Liver (tissue), 9 donors: Measurements from ENCODE around the gene NCAPD2. TPM values are rescaled to one million over a fixed set of nuclear protein-coding genes. Genes with fewer than 3 reads are reported as not detected.

Experiments
- DNase-seq: peaks from one replicate; pipeline ENCODE4 v3.0.0-alpha.2; 2017; ENCODE audit warnings: low spot score
- H3K27ac ChIP-seq, 2 donors: one replicate each; pipeline ENCODE4 v1.7.0; 2013; ENCODE audit warnings: inconsistent platforms in 2 of 2, low read length in 2 of 2, control low read depth in 1 of 2, low read depth in 1 of 2, mild to moderate bottlenecking in 1 of 2
- H3K27me3 ChIP-seq, 4 donors: one replicate each; pipeline versions ENCODE4 v1.6.1 to v1.7.0; 2013; ENCODE audit warnings: low read length in 3 of 4, inconsistent platforms in 1 of 4, mild to moderate bottlenecking in 1 of 4, moderate library complexity in 1 of 4; ENCODE audit not compliant: control insufficient read depth in 4 of 4, insufficient read depth in 4 of 4
- H3K36me3 ChIP-seq, 4 donors: one replicate each; pipeline versions ENCODE4 v1.6.1 to v1.7.0; 2013; ENCODE audit warnings: low read length in 3 of 4, mild to moderate bottlenecking in 3 of 4, low read depth in 1 of 4, moderate library complexity in 1 of 4; ENCODE audit not compliant: control insufficient read depth in 4 of 4, insufficient read depth in 3 of 4
- H3K4me1 ChIP-seq, 4 donors: one replicate each; pipeline versions ENCODE4 v1.6.1 to v1.7.0; 2013; ENCODE audit warnings: low read length in 3 of 4, mild to moderate bottlenecking in 3 of 4, moderate library complexity in 1 of 4; ENCODE audit not compliant: control insufficient read depth in 4 of 4, insufficient read depth in 4 of 4
- H3K4me3 ChIP-seq, 3 donors: one replicate each; pipeline versions ENCODE4 v1.6.1 to v1.7.0; 2013; ENCODE audit warnings: low read length in 3 of 3, control low read depth in 1 of 3, low read depth in 1 of 3, mild to moderate bottlenecking in 1 of 3
- H3K9ac ChIP-seq, 2 donors: one replicate each; pipeline ENCODE4 v1.7.0; 2013; ENCODE audit warnings: low read length in 2 of 2, mild to moderate bottlenecking in 2 of 2, moderate library complexity in 2 of 2, control low read depth in 1 of 2, low read depth in 1 of 2
- H3K9me3 ChIP-seq, 4 donors: one replicate each; pipeline versions ENCODE4 v1.6.1 to v1.7.0; 2013; ENCODE audit warnings: low read length in 3 of 4; ENCODE audit not compliant: control insufficient read depth in 4 of 4
- ATF3 ChIP-seq: IDR thresholded peaks from 2 replicates; pipeline ENCODE4 v1.6.1; 2016; ENCODE audit warnings: antibody characterized with exemption
- EGR1 ChIP-seq, 2 donors: IDR thresholded peaks; 2 replicates each; pipeline ENCODE4 v1.6.1; 2016 to 2018; ENCODE audit warnings: antibody characterized with exemption in 2 of 2, low read depth in 2 of 2
- FOXA1 ChIP-seq: IDR thresholded peaks from 2 replicates; pipeline ENCODE4 v1.6.1; 2016; ENCODE audit warnings: antibody characterized with exemption
- FOXA2 ChIP-seq: IDR thresholded peaks from 2 replicates; pipeline ENCODE4 v1.6.1; 2016; ENCODE audit warnings: antibody characterized with exemption
- GABPA ChIP-seq, 2 donors: IDR thresholded peaks in 1 of 2; conservative IDR thresholded peaks in 1 of 2; 2 replicates each; pipeline ENCODE4 v1.6.1; 2016; ENCODE audit warnings: antibody characterized with exemption in 2 of 2, mild to moderate bottlenecking in 1 of 2, moderate library complexity in 1 of 2
- HNF4A ChIP-seq, 2 donors: conservative IDR thresholded peaks; 2 replicates each; pipeline ENCODE4 v1.6.1; 2016; ENCODE audit warnings: antibody characterized with exemption in 2 of 2, mild to moderate bottlenecking in 2 of 2
- HNF4G ChIP-seq: IDR thresholded peaks from 2 replicates; pipeline ENCODE4 v1.6.1; 2016; ENCODE audit warnings: antibody characterized with exemption
- JUND ChIP-seq, 2 donors: IDR thresholded peaks; 2 replicates each; pipeline ENCODE4 v1.6.1; 2016; ENCODE audit warnings: antibody characterized with exemption in 2 of 2
- NR2F2 ChIP-seq: IDR thresholded peaks from 2 replicates; pipeline ENCODE4 v1.6.1; 2016; ENCODE audit warnings: antibody characterized with exemption
- RAD21 ChIP-seq, 2 donors: IDR thresholded peaks; 2 replicates each; pipeline ENCODE4 v1.6.1; 2016; ENCODE audit warnings: antibody characterized with exemption in 2 of 2, mild to moderate bottlenecking in 2 of 2
- REST ChIP-seq: IDR thresholded peaks from 2 replicates; pipeline ENCODE4 v1.6.1; 2016; ENCODE audit warnings: antibody characterized with exemption, mild to moderate bottlenecking
- RXRA ChIP-seq, 2 donors: IDR thresholded peaks; 2 replicates each; pipeline ENCODE4 v1.6.1; 2017 to 2018; ENCODE audit warnings: antibody characterized with exemption in 2 of 2, mild to moderate bottlenecking in 1 of 2
- SP1 ChIP-seq: IDR thresholded peaks from 2 replicates; pipeline ENCODE4 v1.6.1; 2018; ENCODE audit warnings: antibody characterized with exemption, mild to moderate bottlenecking
- TAF1 ChIP-seq: conservative IDR thresholded peaks from 2 replicates; pipeline ENCODE4 v1.6.1; 2016; ENCODE audit warnings: antibody characterized with exemption, mild to moderate bottlenecking
- YY1 ChIP-seq: IDR thresholded peaks from 2 replicates; pipeline ENCODE4 v1.6.1; 2016; ENCODE audit warnings: antibody characterized with exemption, mild to moderate bottlenecking
- WGBS: extraction: QIAGEN DNeasy Blood & Tissue Kit; methylation state at CpG from one replicate; pipeline ENCODE4 v1.1.7; 2013; 5-methylcytosine and 5-hydroxymethylcytosine counted together
- polyA plus RNA-seq, 2 donors: library from polyadenylated mRNA; stranded (reverse) in 1 of 2; unstranded in 1 of 2; fragments of 200-250 nt in 1 of 2; fragments of >200 nt in 1 of 2; fragmentation: Nextera tagmentation in 1 of 2; extraction: Ambion mirVana in 1 of 2; gene quantifications; one replicate each; pipeline versions ENCODE4 v1.2.1 to v1.2.3, GENCODE V29; 2013 to 2015
- total RNA-seq, 2 donors: library from RNA; depleted of rRNA; stranded (reverse); fragments of >200 nt; gene quantifications; one replicate each; pipeline ENCODE4 v1.2.3, GENCODE V29; 2014
- TF ChIP-seq, protein P1 (sequence below): fragments of 150-350 bp; IDR thresholded peaks from 2 replicates; pipeline ENCODE4 v1.5.1; 2017; ENCODE audit warnings: improper control_type of control experiment, low read depth, low read length; ENCODE audit not compliant: missing input control
- TF ChIP-seq, protein P2 (sequence below): IDR thresholded peaks from 2 replicates; pipeline ENCODE4 v1.6.1; 2016; ENCODE audit warnings: antibody characterized with exemption
- TF ChIP-seq, protein P3 (sequence below): IDR thresholded peaks from 2 replicates; pipeline ENCODE4 v1.6.1; 2016; ENCODE audit warnings: antibody characterized with exemption
- donor health status: healthy.
- donor health status: healthy.
- donor health status: healthy.
- donor health status: healthy.
- donor health status: healthy.

The NCAPD2 gene
- total and polyA plus RNA-seq, 4 donors: 2.0 to 55.1 (median 7.4) TPM

- H3K36me3 ChIP-seq: peaks cover 18 to 56% (median 35%) of the 10 kb centered on the region in 4 donors
- H3K9ac ChIP-seq: no peak overlapping the region
- H3K27ac ChIP-seq: no peak overlapping the region
- no peaks in the 10 kb centered on the region for H3K9me3 ChIP-seq
- H3K4me1 ChIP-seq: peaks cover 0 to 5% (median 1%) of the 10 kb centered on the region in 4 donors
- H3K4me3 ChIP-seq: no peak overlapping the region
- 95% methylated on average over 13 of the region's 13 CpGs for WGBS
- no peaks in the 10 kb centered on the region for H3K27me3 ChIP-seq
- no peak for DNase-seq
- no peak for TF ChIP-seq JUND (IDR thresholded peaks at IDR 0.05)
Observed at GRCh38 chr12:6560501-6561205, 66.8 kb downstream of the NCAPD2 start.

DNA sequence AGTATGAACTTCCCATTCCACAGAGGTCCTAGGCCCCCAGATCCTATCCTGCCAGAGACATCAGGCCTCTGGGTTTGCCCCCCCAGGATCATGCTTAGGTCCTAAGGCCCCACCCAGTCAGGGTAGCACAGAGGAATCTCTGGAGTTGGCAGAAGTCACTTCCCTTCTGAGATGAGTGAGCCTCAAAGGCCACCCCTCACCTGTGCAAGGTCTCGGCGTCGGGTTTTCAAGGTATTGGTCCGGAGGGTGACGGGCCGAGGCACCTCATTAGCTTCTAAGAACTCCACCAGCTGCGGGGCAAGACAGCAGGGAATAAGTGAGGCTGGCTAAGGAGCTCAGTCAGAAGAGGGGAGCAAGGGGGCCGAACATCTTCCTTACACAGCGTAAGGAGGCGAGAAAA lies 69.0 kb downstream of the NCAPD2 start:
- Histone ChIP-seq H3K9me3 (no peaks in the 10 kb centered on the region), H3K4me1 (peaks cover 0 to 9% (median 5%) of the 10 kb centered on the region in 4 donors), H3K9ac (no peak overlapping the region), H3K27me3 (no peaks in the 10 kb centered on the region), H3K36me3 (peaks cover 21 to 58% (median 40%) of the 10 kb centered on the region in 4 donors), H3K27ac (no peak overlapping the region), H3K4me3 (no peak overlapping the region)
- WGBS: 91% methylated on average over 10 of the region's 10 CpGs
- TF ChIP-seq JUND (IDR thresholded peaks at IDR 0.05) (no peak), YY1 (no peak), HNF4G (no peak), FOXA2 (no peak), EGR1 (IDR thresholded peaks at IDR 0.05; ENCODE audit: low read depth in 2 of 2) (no peak), GABPA (IDR thresholded peaks at IDR 0.05 in 1 of 2, conservative IDR thresholded peaks at IDR 0.05 in 1 of 2) (no peak), HNF4A (conservative IDR thresholded peaks at IDR 0.05) (no peak), SP1 (no peak), NR2F2 (no peak), ATF3 (no peak), TAF1 (no peak), REST (no peak), FOXA1 (no peak), RXRA (IDR thresholded peaks at IDR 0.05) (no peak), RAD21 (IDR thresholded peaks at IDR 0.05) (no peak)
- TF ChIP-seq, protein P1, sequence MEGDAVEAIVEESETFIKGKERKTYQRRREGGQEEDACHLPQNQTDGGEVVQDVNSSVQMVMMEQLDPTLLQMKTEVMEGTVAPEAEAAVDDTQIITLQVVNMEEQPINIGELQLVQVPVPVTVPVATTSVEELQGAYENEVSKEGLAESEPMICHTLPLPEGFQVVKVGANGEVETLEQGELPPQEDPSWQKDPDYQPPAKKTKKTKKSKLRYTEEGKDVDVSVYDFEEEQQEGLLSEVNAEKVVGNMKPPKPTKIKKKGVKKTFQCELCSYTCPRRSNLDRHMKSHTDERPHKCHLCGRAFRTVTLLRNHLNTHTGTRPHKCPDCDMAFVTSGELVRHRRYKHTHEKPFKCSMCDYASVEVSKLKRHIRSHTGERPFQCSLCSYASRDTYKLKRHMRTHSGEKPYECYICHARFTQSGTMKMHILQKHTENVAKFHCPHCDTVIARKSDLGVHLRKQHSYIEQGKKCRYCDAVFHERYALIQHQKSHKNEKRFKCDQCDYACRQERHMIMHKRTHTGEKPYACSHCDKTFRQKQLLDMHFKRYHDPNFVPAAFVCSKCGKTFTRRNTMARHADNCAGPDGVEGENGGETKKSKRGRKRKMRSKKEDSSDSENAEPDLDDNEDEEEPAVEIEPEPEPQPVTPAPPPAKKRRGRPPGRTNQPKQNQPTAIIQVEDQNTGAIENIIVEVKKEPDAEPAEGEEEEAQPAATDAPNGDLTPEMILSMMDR: no peak
- TF ChIP-seq, protein P2, sequence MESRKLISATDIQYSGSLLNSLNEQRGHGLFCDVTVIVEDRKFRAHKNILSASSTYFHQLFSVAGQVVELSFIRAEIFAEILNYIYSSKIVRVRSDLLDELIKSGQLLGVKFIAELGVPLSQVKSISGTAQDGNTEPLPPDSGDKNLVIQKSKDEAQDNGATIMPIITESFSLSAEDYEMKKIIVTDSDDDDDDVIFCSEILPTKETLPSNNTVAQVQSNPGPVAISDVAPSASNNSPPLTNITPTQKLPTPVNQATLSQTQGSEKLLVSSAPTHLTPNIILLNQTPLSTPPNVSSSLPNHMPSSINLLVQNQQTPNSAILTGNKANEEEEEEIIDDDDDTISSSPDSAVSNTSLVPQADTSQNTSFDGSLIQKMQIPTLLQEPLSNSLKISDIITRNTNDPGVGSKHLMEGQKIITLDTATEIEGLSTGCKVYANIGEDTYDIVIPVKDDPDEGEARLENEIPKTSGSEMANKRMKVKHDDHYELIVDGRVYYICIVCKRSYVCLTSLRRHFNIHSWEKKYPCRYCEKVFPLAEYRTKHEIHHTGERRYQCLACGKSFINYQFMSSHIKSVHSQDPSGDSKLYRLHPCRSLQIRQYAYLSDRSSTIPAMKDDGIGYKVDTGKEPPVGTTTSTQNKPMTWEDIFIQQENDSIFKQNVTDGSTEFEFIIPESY: no peak
- TF ChIP-seq, protein P3, sequence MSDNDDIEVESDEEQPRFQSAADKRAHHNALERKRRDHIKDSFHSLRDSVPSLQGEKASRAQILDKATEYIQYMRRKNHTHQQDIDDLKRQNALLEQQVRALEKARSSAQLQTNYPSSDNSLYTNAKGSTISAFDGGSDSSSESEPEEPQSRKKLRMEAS: no peak
- DNase-seq: no peak
